NOMO-1 treated with dmso at 0.1 percent for 144 hours (cell line): ENCODE data around the gene PLEKHA5.
"Not testable (repeated sequence)": the region's sequence is repeated elsewhere in the genome, so short reads cannot be mapped to it uniquely, and the experiment has no call there.

Source experiments
- DNase-seq: peaks from one replicate; lab custom pipeline; 2025; ENCODE audit not compliant: unreplicated experiment; lab: John Stamatoyannopoulos, UW

Gene PLEKHA5

GRCh38 chr12:19129486-19130223 lies at the start of gene PLEKHA5:
Gene PLEKHA5 (plus strand): TSS chr12:19129733. CDS start chr12:19129800, 67 bp downstream.
- peak; percentile 28 for DNase-seq

GRCh38 chr12:19080918-19081317 lies 48.6 kb upstream of the PLEKHA5 start:
- DNase-seq = no peak

- DNase-seq = no peak
These were observed 47.1 kb upstream of the PLEKHA5 start for GRCh38 chr12:19082365-19082911.

GRCh38 chr12:19084547-19084946 lies 45.0 kb upstream of the PLEKHA5 start:
- no peak for DNase-seq

- no peak for DNase-seq
These were observed 44.4 kb upstream of the PLEKHA5 start for GRCh38 chr12:19085090-19085489.

- no peak for DNase-seq
These were observed 40.9 kb upstream of the PLEKHA5 start for GRCh38 chr12:19088606-19089005.

GRCh38 chr12:19092482-19092881 lies 37.1 kb upstream of the PLEKHA5 start:
- DNase-seq = not testable (repeated sequence)

- no peak for DNase-seq
These were observed 36.3 kb upstream of the PLEKHA5 start for GRCh38 chr12:19093218-19093617.

GRCh38 chr12:19095331-19095730 lies 34.2 kb upstream of the PLEKHA5 start:
- DNase-seq = no peak

GRCh38 chr12:19095756-19096480 lies 33.6 kb upstream of the PLEKHA5 start:
- DNase-seq = no peak

- no peak for DNase-seq
These were observed 24.1 kb upstream of the PLEKHA5 start for GRCh38 chr12:19105463-19105862.

GRCh38 chr12:19107750-19108149 lies 21.8 kb upstream of the PLEKHA5 start:
- DNase-seq = no peak

- DNase-seq = no peak
These were observed 19.2 kb upstream of the PLEKHA5 start for GRCh38 chr12:19110221-19110940.

- DNase-seq = no peak
These were observed 16.1 kb upstream of the PLEKHA5 start for GRCh38 chr12:19113464-19113863.

GRCh38 chr12:19115285-19115684 lies 14.2 kb upstream of the PLEKHA5 start:
- no peak for DNase-seq

- no peak for DNase-seq
These were observed 10.1 kb upstream of the PLEKHA5 start for GRCh38 chr12:19119440-19119839.

- DNase-seq = no peak
These were observed 8.7 kb upstream of the PLEKHA5 start for GRCh38 chr12:19120795-19121194.

- no peak for DNase-seq
These were observed 8.0 kb upstream of the PLEKHA5 start for GRCh38 chr12:19121449-19122018.

- DNase-seq = no peak
These were observed 4.2 kb upstream of the PLEKHA5 start for GRCh38 chr12:19125325-19125724.

- no peak for DNase-seq
These were observed 2.3 kb upstream of the PLEKHA5 start for GRCh38 chr12:19127270-19127669.

- DNase-seq = no peak
These were observed 1.0 kb upstream of the PLEKHA5 start for GRCh38 chr12:19128485-19128884.
